ENCODE measurements around the gene NFKBIL1.
A peak's percentile ranks its signal among the peaks of the same experiment; 100 is the strongest.

The NFKBIL1 gene

GRCh38 chr6:31578184-31579118, 31.0 kb downstream of the NFKBIL1 start:
- no peak overlapping the region for H3K4me3 ChIP-seq (ENCODE audit: low read depth, low read length)
- no peak for TF ChIP-seq CTCF (conservative IDR thresholded peaks at IDR 0.05; ENCODE audit: low read depth, low read length)
- DNase-seq (ENCODE audit: low read depth) = no peak

GRCh38 chr6:31579119-31579505, 31.7 kb downstream of the NFKBIL1 start:
- H3K4me3 ChIP-seq (ENCODE audit: low read depth, low read length) = no peak overlapping the region
- no peak for TF ChIP-seq CTCF (conservative IDR thresholded peaks at IDR 0.05; ENCODE audit: low read depth, low read length)

GRCh38 chr6:31579546-31580437, 32.4 kb downstream of the NFKBIL1 start:
- no peak for DNase-seq (ENCODE audit: low read depth)
- TF ChIP-seq CTCF (conservative IDR thresholded peaks at IDR 0.05; ENCODE audit: low read depth, low read length) = no peak
- H3K4me3 ChIP-seq (ENCODE audit: low read depth, low read length) = no peak overlapping the region

More at GRCh38 chr6:31579119-31579505, 31.7 kb downstream of the NFKBIL1 start:
- DNase-seq (ENCODE audit: low read depth) = no peak

GRCh38 chr6:31580438-31580740, 33.0 kb downstream of the NFKBIL1 start:
- DNase-seq (ENCODE audit: low read depth) = no peak
- no peak for TF ChIP-seq CTCF (conservative IDR thresholded peaks at IDR 0.05; ENCODE audit: low read depth, low read length)
- peak overlapping the region; percentile 86 for H3K4me3 ChIP-seq (ENCODE audit: low read depth, low read length)

- DNase-seq (ENCODE audit: low read depth) = peak; percentile 78
- H3K4me3 ChIP-seq (ENCODE audit: low read depth, low read length) = peak overlapping the region; percentile 86
- peak; percentile 72 for TF ChIP-seq CTCF (conservative IDR thresholded peaks at IDR 0.05; ENCODE audit: low read depth, low read length)
Measured at GRCh38 chr6:31580807-31581433, 33.5 kb downstream of the NFKBIL1 start.

- TF ChIP-seq CTCF (conservative IDR thresholded peaks at IDR 0.05; ENCODE audit: low read depth, low read length) = no peak
- peak overlapping the region; percentile 86 for H3K4me3 ChIP-seq (ENCODE audit: low read depth, low read length)
- DNase-seq (ENCODE audit: low read depth) = no peak
Measured at GRCh38 chr6:31581434-31582229, 34.2 kb downstream of the NFKBIL1 start.
